HepG2 (cell line): ENCODE results near the gene CADM3. TPM values are rescaled to one million over a fixed set of nuclear protein-coding genes. Genes with fewer than 3 reads are reported as not detected.

Experiments used
- ATAC-seq: fragments of 200-7000 bp; cut with Tn5 transposase; 3 replicates; pipeline ENCODE4 v1.9.1; 2020; ENCODE audit warnings: mild to moderate bottlenecking, moderate library complexity
- BruUV-seq: library from RNA; stranded (reverse); fragments of 400-500 nt; replicated peaks from 2 replicates; lab custom pipeline; 2021; lab: Mats Ljungman, UMichigan
- CTCF ChIA-PET: fragments of 300-600 bp; formaldehyde crosslinking; extraction: SDS; loops from one replicate; lab custom pipeline; 2021; ENCODE audit warnings: low total read pairs, inconsistent platforms, low intra/inter-chr PET ratio; lab: Yijun Ruan, JAX
- POLR2A ChIA-PET: fragments of 350-600 bp; sonication (Branson Sonifier 250); formaldehyde crosslinking; loops from one replicate; lab custom pipeline; 2020; ENCODE audit warnings: antibody characterized with exemption, inconsistent platforms; lab: Yijun Ruan, JAX
- DNase-seq: peaks from one replicate; pipeline ENCODE4 v3.0.0-alpha.2; 2015; ENCODE audit warnings: low spot score
- FAIRE-seq: peaks from 3 replicates; lab custom pipeline; 2011; peaks lifted over from hg19 to GRCh38; lab: Jason Lieb, UNC
- H2AFZ ChIP-seq: one replicate; pipeline ENCODE4 v1.6.1; 2011; ENCODE audit warnings: low read length, inconsistent platforms
- H3K27ac ChIP-seq: fragments of 300-600 bp; 3 replicates; pipeline ENCODE4 v1.8.0; 2011; ENCODE audit warnings: mixed run types, mild to moderate bottlenecking, mixed read lengths, low read length, inconsistent platforms; ENCODE audit not compliant: insufficient read depth; ENCODE audit errors: extremely low read length
- H3K27me3 ChIP-seq, 2 experiments: fragments of 200-600 bp in 1 of 2; 2 replicates in 1 of 2; 3 replicates in 1 of 2; pipeline versions ENCODE4 v1.6.0 to v1.8.0; 2011; ENCODE audit warnings: low read length in 2 of 2, mild to moderate bottlenecking in 2 of 2, moderate library complexity in 2 of 2, inconsistent platforms in 1 of 2; ENCODE audit not compliant: insufficient read depth in 2 of 2, control insufficient read depth in 1 of 2
- H3K36me3 ChIP-seq, 2 experiments: fragments of 200-600 bp in 1 of 2; replicated peaks in 1 of 2; 2 replicates in 1 of 2; 3 replicates in 1 of 2; pipeline versions ENCODE4 v1.5.1 to v1.8.0; 2011; ENCODE audit warnings: low read length in 2 of 2, inconsistent platforms in 1 of 2; ENCODE audit not compliant: insufficient read depth in 2 of 2, control insufficient read depth in 1 of 2
- H3K4me1 ChIP-seq: 2 replicates; pipeline ENCODE4 v1.5.1; 2012; ENCODE audit warnings: low read length, inconsistent platforms; ENCODE audit not compliant: insufficient read depth
- H3K4me2 ChIP-seq: 2 replicates; pipeline ENCODE4 v1.6.0; 2011; ENCODE audit warnings: low read depth, low read length, inconsistent platforms
- H3K4me3 ChIP-seq, 3 experiments: fragments of 200-600 bp in 1 of 3; sonication (generic), shearing (Covaris generic) in 1 of 3; replicated peaks in 1 of 3; 2 replicates each; pipeline ENCODE4 v1.5.1; 2011 to 2016; ENCODE audit warnings: low read length in 3 of 3, inconsistent platforms in 2 of 3, low read depth in 2 of 3, mild to moderate bottlenecking in 2 of 3, control low read depth in 1 of 3, mixed read lengths in 1 of 3; ENCODE audit not compliant: insufficient read depth in 1 of 3
- H3K79me2 ChIP-seq: one replicate; pipeline ENCODE4 v1.6.1; 2011; ENCODE audit warnings: low read length, inconsistent platforms; ENCODE audit not compliant: insufficient read depth
- H3K9ac ChIP-seq: 2 replicates; pipeline ENCODE4 v1.6.0; 2011; ENCODE audit warnings: mild to moderate bottlenecking, low read depth, low read length, inconsistent platforms; ENCODE audit not compliant: insufficient read depth
- H3K9me3 ChIP-seq: 2 replicates; pipeline ENCODE4 v1.5.1; 2012; ENCODE audit warnings: mild to moderate bottlenecking, low read length
- H4K20me1 ChIP-seq: 2 replicates; pipeline ENCODE4 v1.6.0; 2011; ENCODE audit warnings: inconsistent platforms, mild to moderate bottlenecking, low read length, moderate library complexity; ENCODE audit not compliant: insufficient read depth
- ARID5B ChIP-seq: IDR thresholded peaks from 2 replicates; pipeline ENCODE4 v1.4.0; 2020; ENCODE audit warnings: mild to moderate bottlenecking, missing genetic modification reagents
- CEBPZ ChIP-seq: IDR thresholded peaks from 2 replicates; pipeline ENCODE4 v1.6.1; 2012; ENCODE audit warnings: low read length, improper control_type of control experiment
- GRHL1 ChIP-seq: sonication (generic); formaldehyde crosslinking; conservative IDR thresholded peaks from 2 replicates; pipeline ENCODE4 v1.8.0; 2022; ENCODE audit warnings: missing genetic modification reagents
- HNRNPUL1 ChIP-seq: fragments of 200-400 bp; formaldehyde crosslinking; IDR thresholded peaks from 2 replicates; pipeline ENCODE4 v1.6.1; 2017; ENCODE audit warnings: low read depth, mild to moderate bottlenecking, low read length, moderate library complexity
- HOXA3 ChIP-seq: sonication (generic); formaldehyde crosslinking; IDR thresholded peaks from 2 replicates; pipeline ENCODE4 v1.5.0; 2020; ENCODE audit warnings: missing genetic modification reagents
- KLF16 ChIP-seq, 2 experiments: sonication (generic) in 1 of 2; formaldehyde crosslinking in 1 of 2; IDR thresholded peaks; 2 replicates each; pipeline versions ENCODE4 v1.6.1 to v1.8.0; 2016 to 2023; ENCODE audit warnings: missing genetic modification reagents in 2 of 2, missing compliant biosample characterization in 1 of 2
- MEIS1 ChIP-seq: sonication (generic); formaldehyde crosslinking; IDR thresholded peaks from 2 replicates; pipeline ENCODE4 v1.9.0; 2021; ENCODE audit warnings: mild to moderate bottlenecking, missing genetic modification reagents, moderate library complexity, borderline replicate concordance
- NAIF1 ChIP-seq: sonication (generic); formaldehyde crosslinking; IDR thresholded peaks from 2 replicates; pipeline ENCODE4 v1.5.0; 2020; ENCODE audit warnings: mild to moderate bottlenecking, missing genetic modification reagents, borderline replicate concordance
- NFKB2 ChIP-seq: sonication (generic); formaldehyde crosslinking; IDR thresholded peaks from 2 replicates; pipeline ENCODE4 v1.4.0; 2020; ENCODE audit warnings: missing genetic modification reagents, borderline replicate concordance
- PRPF4 ChIP-seq: fragments of 200-400 bp; formaldehyde crosslinking; IDR thresholded peaks from 2 replicates; pipeline ENCODE4 v1.6.1; 2016; ENCODE audit warnings: low read length, low read depth; ENCODE audit not compliant: poor library complexity, severe bottlenecking
- SAP130 ChIP-seq: IDR thresholded peaks from 2 replicates; pipeline ENCODE4 v1.6.1; 2016; ENCODE audit warnings: low read depth
- SIN3B ChIP-seq: fragments of 150-350 bp; IDR thresholded peaks from 2 replicates; pipeline ENCODE4 v1.6.1; 2014; ENCODE audit warnings: low read length
- SMYD3 ChIP-seq: sonication (generic); formaldehyde crosslinking; IDR thresholded peaks from 2 replicates; pipeline ENCODE4 v1.8.1; 2023; ENCODE audit warnings: mild to moderate bottlenecking, missing genetic modification reagents
- SOX6 ChIP-seq, 2 experiments: fragments of 450-650 bp in 1 of 2; sonication (generic) in 1 of 2; formaldehyde crosslinking in 1 of 2; IDR thresholded peaks; 2 replicates each; pipeline versions ENCODE4 v1.4.0 to v1.6.1; 2017 to 2020; ENCODE audit warnings: antibody characterized with exemption in 1 of 2, mild to moderate bottlenecking in 1 of 2, missing genetic modification reagents in 1 of 2
- ZNF17 ChIP-seq: sonication (generic); formaldehyde crosslinking; IDR thresholded peaks from 2 replicates; pipeline ENCODE4 v1.5.0; 2020; ENCODE audit warnings: mild to moderate bottlenecking, missing genetic modification reagents
- WGBS: methylation state at CpG from one replicate; pipeline ENCODE4 v1.1.6; 2017; ENCODE audit warnings: low lambda C conversion rate; 5-methylcytosine and 5-hydroxymethylcytosine counted together
- in situ Hi-C: cut with HindIII; loops from 2 replicates; pipeline ENCODE4 v1.10.0; 2017; ENCODE audit warnings: low pct_unique_long_range_greater_than_20kb; ENCODE audit not compliant: extremely low pct_ligation_motif_present
- intact Hi-C: fragments of 100-400 bp; cut with micrococcal nuclease; formaldehyde crosslinking; loops from one replicate; pipeline ENCODE4 v1.10.0; 2022; ENCODE audit not compliant: unreplicated experiment
- polyA plus RNA-seq, 8 experiments: library from polyadenylated mRNA; depleted of rRNA in 3 of 8; stranded (reverse) in 7 of 8; unstranded in 1 of 8; fragments of >200 nt; fragmentation: Illumina TruSeq in 4 of 8; extraction: Trizol in 4 of 8; gene quantifications; 2 replicates each; pipeline versions ENCODE4 v1.2.1 to v1.2.3, GENCODE V29; 2011 to 2016; ENCODE audit warnings: low read depth in 4 of 8, missing spikeins in 1 of 8, mixed read lengths in 1 of 8; ENCODE audit not compliant: insufficient read depth in 1 of 8
- total RNA-seq, 5 experiments: library from RNA; depleted of rRNA; stranded (reverse); fragments of >200 nt; fragmentation: Illumina TruSeq; extraction: Trizol; gene quantifications; 2 replicates each; pipeline ENCODE4 v1.2.3, GENCODE V29; 2016; ENCODE audit warnings: low read depth in 1 of 5

The CADM3 gene
- total and polyA plus RNA-seq, 2 of the 13 experiments (the other 11 are each of a cell fraction or from before 2014, with no cell fraction given) = not detected

- no peaks in the 10 kb centered on the region for H3K27me3 ChIP-seq
- no peak overlapping the region for H3K27ac ChIP-seq
- intact Hi-C loops = no loop called here
- H3K4me1 ChIP-seq = no peaks in the 10 kb centered on the region
- ChIA-PET POLR2A (no interaction called here), CTCF (interaction anchor here (1.5 kb wide), 1 partner anchor 35 kb away, joined by 4 read pairs; no protein-coding TSS in a partner anchor)
- no TSS peak for BruUV-seq
- H3K4me3 ChIP-seq = no peak overlapping the region
- FAIRE-seq (no peak), DNase-seq (no peak), ATAC-seq (no peak)
- in situ Hi-C loops = loop anchor here (5.0 kb wide), 1 partner anchor 35 kb away; no protein-coding TSS in a partner anchor
- 0% methylated on average over 4 of the region's 4 CpGs for WGBS
- H3K79me2 ChIP-seq = no peaks in the 10 kb centered on the region
- H2AFZ ChIP-seq = no peak overlapping the region
- no peak overlapping the region for H3K9ac ChIP-seq
- no peak overlapping the region for H3K4me2 ChIP-seq
- no peaks in the 10 kb centered on the region for H3K36me3 ChIP-seq
- H3K9me3 ChIP-seq = no peaks in the 10 kb centered on the region
- no peaks in the 10 kb centered on the region for H4K20me1 ChIP-seq
- no peak for TF ChIP-seq NFKB2 (CRISPR knock-in tag)
- TF ChIP-seq ARID5B (CRISPR knock-in tag) = no peak
- TF ChIP-seq HOXA3 (CRISPR knock-in tag) = no peak
- TF ChIP-seq ZNF17 (CRISPR knock-in tag) = no peak
- no peak for TF ChIP-seq SIN3B
- no peak for TF ChIP-seq GRHL1 (CRISPR knock-in tag)
- no peak for TF ChIP-seq NAIF1 (CRISPR knock-in tag)
- no peak for TF ChIP-seq CEBPZ
- no peak for TF ChIP-seq SOX6 (IDR thresholded peaks at IDR 0.05)
- TF ChIP-seq SOX6 (CRISPR knock-in tag; IDR thresholded peaks at IDR 0.05) = no peak
- no peak for TF ChIP-seq SAP130 (CRISPR knock-in tag)
- TF ChIP-seq MEIS1 (CRISPR knock-in tag) = no peak
- TF ChIP-seq KLF16 (CRISPR knock-in tag; IDR thresholded peaks at IDR 0.05) = no peak
- TF ChIP-seq PRPF4 = no peak
- TF ChIP-seq SMYD3 (CRISPR knock-in tag) = no peak
- TF ChIP-seq HNRNPUL1 = no peak
These were observed 8.7 kb upstream of the CADM3 start for GRCh38 chr1:159162516-159163265.
